ENCODE measurements around the gene EDNRA.

The EDNRA gene

GRCh38 chr4:147461161-147461560 is 19.7 kb upstream of the EDNRA start:
- H3K4me1 ChIP-seq: peaks cover 0 to 22% (median 8%) of the 10 kb centered on the region in 4 donors
- no peak for TF ChIP-seq CTCF (IDR thresholded peaks at IDR 0.05)
- no peak for DNase-seq
- H3K4me3 ChIP-seq: no peak overlapping the region
- H3K9me3 ChIP-seq: peaks cover 0 to 7% (median 3%) of the 10 kb centered on the region in 3 donors
- no peak overlapping the region for H3K27ac ChIP-seq
- H3K36me3 ChIP-seq: no peaks in the 10 kb centered on the region
- no peaks in the 10 kb centered on the region for H3K27me3 ChIP-seq
- intact Hi-C loops (cut with DNase I; ENCODE audit: low total_unique reads): no loop called here

DNA sequence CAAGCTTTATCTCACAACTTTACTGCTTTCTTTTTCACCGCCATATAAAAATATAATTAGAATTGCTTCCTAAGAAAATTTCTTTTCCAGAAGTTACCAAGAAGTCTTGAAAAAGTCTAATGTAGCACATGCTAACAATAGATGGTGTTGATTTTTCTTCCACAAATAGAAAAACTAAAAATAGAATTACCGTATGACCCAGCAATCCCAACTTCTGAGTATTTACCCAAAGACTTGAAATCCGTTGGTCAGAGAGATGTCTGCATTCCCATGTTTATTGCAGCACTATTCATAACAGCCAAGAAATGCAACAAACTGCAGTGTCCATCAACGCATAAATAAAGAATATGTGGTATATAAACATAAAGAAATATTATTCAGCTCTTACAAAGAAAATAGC is 17.8 kb upstream of the EDNRA start:
- intact Hi-C loops (cut with DNase I; ENCODE audit: low total_unique reads): no loop called here
- Histone ChIP-seq H3K4me3 (no peak overlapping the region), H3K4me1 (peaks cover 0 to 22% (median 8%) of the 10 kb centered on the region in 4 donors), H3K9me3 (peaks cover 0 to 7% (median 3%) of the 10 kb centered on the region in 3 donors), H3K27me3 (no peaks in the 10 kb centered on the region), H3K36me3 (no peaks in the 10 kb centered on the region), H3K27ac (peak overlapping the region; percentile 72 to 85)
- no peak for DNase-seq
- peak in 1 of 2 experiments; percentile 3 for TF ChIP-seq CTCF (IDR thresholded peaks at IDR 0.05)

GRCh38 chr4:147465461-147465860 is 15.4 kb upstream of the EDNRA start:
- Histone ChIP-seq H3K9me3 (peaks cover 0 to 7% (median 3%) of the 10 kb centered on the region in 3 donors), H3K36me3 (no peaks in the 10 kb centered on the region), H3K4me1 (peaks cover 0 to 22% (median 8%) of the 10 kb centered on the region in 4 donors), H3K27me3 (no peaks in the 10 kb centered on the region), H3K27ac (no peak overlapping the region), H3K4me3 (no peak overlapping the region)
- no peak for TF ChIP-seq CTCF (IDR thresholded peaks at IDR 0.05)
- intact Hi-C loops (cut with DNase I; ENCODE audit: low total_unique reads): no loop called here
- no peak for DNase-seq

DNA sequence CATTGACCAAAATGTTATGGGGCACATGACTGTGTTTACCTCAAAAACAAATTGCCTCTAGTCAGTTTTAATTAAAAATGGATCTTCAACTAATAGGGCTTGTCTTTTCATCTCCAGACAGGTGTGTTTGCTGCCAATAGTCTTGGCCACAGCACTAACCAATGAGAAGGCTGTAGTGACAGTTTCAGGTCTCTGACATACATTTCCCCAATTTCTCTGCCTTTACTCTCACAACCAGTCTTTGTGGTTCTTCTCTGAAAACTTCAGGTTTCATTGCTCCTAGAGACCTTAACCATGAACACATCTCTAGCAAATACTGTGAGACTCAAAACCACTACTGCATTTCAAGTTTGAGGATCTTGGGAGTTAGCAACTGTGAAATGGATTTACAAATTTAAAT is 3.5 kb upstream of the EDNRA start:
- Histone ChIP-seq H3K36me3 (no peaks in the 10 kb centered on the region), H3K27ac (no peak overlapping the region), H3K27me3 (no peaks in the 10 kb centered on the region), H3K4me1 (peaks cover 0 to 28% (median 19%) of the 10 kb centered on the region in 4 donors), H3K4me3 (no peak overlapping the region), H3K9me3 (no peaks in the 10 kb centered on the region)
- intact Hi-C loops (cut with DNase I; ENCODE audit: low total_unique reads): no loop called here
- no peak for TF ChIP-seq CTCF (IDR thresholded peaks at IDR 0.05)
- no peak for DNase-seq

GRCh38 chr4:147479376-147479775 is 1.5 kb upstream of the EDNRA start:
- no peak for TF ChIP-seq CTCF (IDR thresholded peaks at IDR 0.05)
- Histone ChIP-seq H3K27ac (peak overlapping the region; percentile 79 to 92), H3K36me3 (no peaks in the 10 kb centered on the region), H3K9me3 (no peaks in the 10 kb centered on the region), H3K4me1 (peaks cover 0 to 37% (median 19%) of the 10 kb centered on the region in 4 donors), H3K27me3 (no peaks in the 10 kb centered on the region), H3K4me3 (no peak overlapping the region)
- intact Hi-C loops (cut with DNase I; ENCODE audit: low total_unique reads): no loop called here
- DNase-seq: no peak

- no peaks in the 10 kb centered on the region for H3K27me3 ChIP-seq
- H3K4me1 ChIP-seq: peaks cover 0 to 37% (median 19%) of the 10 kb centered on the region in 4 donors
- TF ChIP-seq CTCF (IDR thresholded peaks at IDR 0.05): no peak
- DNase-seq: peak; percentile 71 to 93
- H3K27ac ChIP-seq: peak overlapping the region; percentile 79 to 92
- H3K9me3 ChIP-seq: no peaks in the 10 kb centered on the region
- H3K4me3 ChIP-seq: peak overlapping the region; percentile 56 to 70
- intact Hi-C loops (cut with DNase I; ENCODE audit: low total_unique reads): no loop called here
- H3K36me3 ChIP-seq: no peaks in the 10 kb centered on the region
These were observed 1.1 kb upstream of the EDNRA start for GRCh38 chr4:147479786-147480185.

Data from tibial artery (tissue), 4 donors.